GM23338 (cell line): ENCODE data around the gene LCOR. TPM values are rescaled to one million over a fixed set of nuclear protein-coding genes. Genes with fewer than 3 reads are reported as not detected.

ENCODE experiments used
- ATAC-seq: fragments of 200-7000 bp; cut with Tn5 transposase; 3 replicates; pipeline ENCODE4 v1.9.1; 2020
- DNase-seq: peaks from one replicate; pipeline ENCODE4 v3.0.0-alpha.2; 2015; ENCODE audit warnings: low spot score
- H2AFZ ChIP-seq: fragments of 200-600 bp; sonication (generic); 2 replicates; pipeline ENCODE4 v1.8.0; 2016; ENCODE audit warnings: antibody characterized with exemption, mild to moderate bottlenecking, moderate library complexity
- H3F3A ChIP-seq: fragments of 200-600 bp; sonication (generic); replicated peaks from 2 replicates; pipeline ENCODE4 v1.8.0; 2017; ENCODE audit warnings: antibody characterized with exemption, mixed run types, low read depth
- H3K27ac ChIP-seq: fragments of 200-600 bp; sonication (generic); 2 replicates; pipeline ENCODE4 v1.6.1; 2016; ENCODE audit warnings: low read depth
- H3K27me3 ChIP-seq: fragments of 200-600 bp; sonication (generic); 2 replicates; pipeline ENCODE4 v1.8.0; 2016; ENCODE audit warnings: mild to moderate bottlenecking, mixed run types, moderate library complexity; ENCODE audit not compliant: insufficient read depth
- H3K36me3 ChIP-seq: fragments of 200-600 bp; sonication (generic); 2 replicates; pipeline ENCODE4 v1.8.0; 2016; ENCODE audit warnings: mild to moderate bottlenecking; ENCODE audit not compliant: insufficient read depth
- H3K4me1 ChIP-seq: fragments of 200-600 bp; sonication (generic); 2 replicates; pipeline ENCODE4 v1.8.0; 2016; ENCODE audit warnings: mild to moderate bottlenecking, moderate library complexity; ENCODE audit not compliant: insufficient read depth
- H3K4me2 ChIP-seq: fragments of 200-600 bp; sonication (generic); 2 replicates; pipeline ENCODE4 v1.7.1; 2017; ENCODE audit warnings: mixed run types
- H3K4me3 ChIP-seq: fragments of 200-600 bp; sonication (generic); 2 replicates; pipeline ENCODE4 v1.6.1; 2016; ENCODE audit warnings: mixed run types
- H3K79me2 ChIP-seq: fragments of 200-600 bp; sonication (generic); replicated peaks from 2 replicates; pipeline ENCODE4 v1.8.0; 2017; ENCODE audit warnings: mild to moderate bottlenecking; ENCODE audit not compliant: insufficient read depth
- H3K9me2 ChIP-seq: fragments of 200-600 bp; sonication (generic); 2 replicates; pipeline ENCODE4 v1.8.0; 2017; ENCODE audit not compliant: insufficient read depth
- H4K20me1 ChIP-seq: fragments of 200-600 bp; sonication (generic); replicated peaks from 2 replicates; pipeline ENCODE4 v1.8.0; 2017; ENCODE audit warnings: mild to moderate bottlenecking; ENCODE audit not compliant: insufficient read depth
- H3K27ac Mint-ChIP-seq: 2 replicates; pipeline ENCODE4 v1.8.0; 2020; ENCODE audit warnings: inconsistent platforms, mild to moderate bottlenecking, moderate library complexity, mixed read lengths
- H3K27me3 Mint-ChIP-seq: 3 replicates; pipeline ENCODE4 v1.8.0; 2022; ENCODE audit warnings: low read depth, mild to moderate bottlenecking, moderate library complexity, mixed read lengths, inconsistent platforms; ENCODE audit not compliant: insufficient read depth, poor library complexity
- H3K36me3 Mint-ChIP-seq: 3 replicates; pipeline ENCODE4 v1.8.0; 2021; ENCODE audit warnings: low read depth, mild to moderate bottlenecking, inconsistent platforms, moderate library complexity, mixed read lengths
- H3K4me1 Mint-ChIP-seq: 3 replicates; pipeline ENCODE4 v1.8.0; 2020; ENCODE audit warnings: mild to moderate bottlenecking, inconsistent platforms, mixed read lengths
- H3K4me3 Mint-ChIP-seq: 3 replicates; pipeline ENCODE4 v1.8.0; 2021; ENCODE audit warnings: moderate library complexity, mild to moderate bottlenecking, inconsistent platforms, mixed read lengths
- H3K9me3 Mint-ChIP-seq: 3 replicates; pipeline ENCODE4 v1.8.0; 2020; ENCODE audit warnings: moderate library complexity, mild to moderate bottlenecking, inconsistent platforms, mixed read lengths
- CREB1 ChIP-seq: fragments of 250-450 bp; sonication (Bioruptor Pico); IDR thresholded peaks from 2 replicates; pipeline ENCODE4 v1.5.0; 2020; ENCODE audit warnings: low read depth, mild to moderate bottlenecking, moderate library complexity
- CTCF ChIP-seq, 2 experiments: fragments of 200-600 bp in 1 of 2; sonication (generic) in 1 of 2; conservative IDR thresholded peaks; 2 replicates each; pipeline versions ENCODE4 v1.5.1 to v1.6.1; 2016 to 2017; ENCODE audit warnings: antibody characterized with exemption in 2 of 2, low read depth in 2 of 2, mild to moderate bottlenecking in 2 of 2, moderate library complexity in 1 of 2
- ETS1 ChIP-seq: IDR thresholded peaks from 2 replicates; pipeline ENCODE4 v1.6.1; 2016; ENCODE audit warnings: antibody characterized with exemption
- EZH2 ChIP-seq: fragments of 200-600 bp; sonication (generic); IDR thresholded peaks from one replicate; pipeline ENCODE4 v1.8.0; 2017; ENCODE audit warnings: antibody characterized with exemption, mild to moderate bottlenecking, low read depth; ENCODE audit not compliant: unreplicated experiment
- EZH2phosphoT487 ChIP-seq: fragments of 200-600 bp; sonication (generic); IDR thresholded peaks from one replicate; pipeline ENCODE4 v1.8.1; 2018; ENCODE audit warnings: antibody characterized with exemption; ENCODE audit not compliant: unreplicated experiment
- JUNB ChIP-seq: IDR thresholded peaks from one replicate; pipeline ENCODE4 v1.6.1; 2016; ENCODE audit warnings: antibody characterized with exemption; ENCODE audit not compliant: unreplicated experiment
- NANOG ChIP-seq: IDR thresholded peaks from 2 replicates; pipeline ENCODE4 v1.6.1; 2016; ENCODE audit warnings: antibody characterized with exemption, borderline replicate concordance
- POLR2AphosphoS5 ChIP-seq: IDR thresholded peaks from 2 replicates; pipeline ENCODE4 v1.6.1; 2016; ENCODE audit warnings: antibody characterized with exemption, low read depth
- REST ChIP-seq: IDR thresholded peaks from one replicate; pipeline ENCODE4 v1.6.1; 2018; ENCODE audit warnings: antibody characterized with exemption; ENCODE audit not compliant: unreplicated experiment
- STAT1 ChIP-seq: IDR thresholded peaks from one replicate; pipeline ENCODE4 v1.6.1; 2016; ENCODE audit warnings: antibody characterized with exemption; ENCODE audit not compliant: unreplicated experiment
- ZNF114 ChIP-seq: fragments of 250-450 bp; sonication (Bioruptor Pico); IDR thresholded peaks from 2 replicates; pipeline ENCODE4 v1.5.0; 2020; ENCODE audit warnings: mild to moderate bottlenecking, moderate library complexity
- ZNF331 ChIP-seq: fragments of 250-450 bp; sonication (Bioruptor Pico); IDR thresholded peaks from 2 replicates; pipeline ENCODE4 v1.5.0; 2020; ENCODE audit warnings: low read depth, mild to moderate bottlenecking, moderate library complexity
- ZNF462 ChIP-seq: fragments of 250-450 bp; sonication (Bioruptor Pico); IDR thresholded peaks from 2 replicates; pipeline ENCODE4 v1.5.0; 2020; ENCODE audit warnings: mild to moderate bottlenecking, moderate library complexity
- polyA plus RNA-seq: library from polyadenylated mRNA; unstranded; fragments of >200 nt; fragmentation: Nextera tagmentation; extraction: Ambion mirVana; gene quantifications from 2 replicates; pipeline ENCODE4 v1.2.1, GENCODE V29; 2016
- total RNA-seq: library from RNA; depleted of rRNA; stranded (reverse); fragments of >200 nt; shearing (Covaris generic); gene quantifications from 2 replicates; pipeline ENCODE4 v1.2.3, GENCODE V29; 2014

LCOR gene
- total and polyA plus RNA-seq, 2 experiments from 2014 or later: 6.9 to 14.9 TPM

- Histone ChIP-seq H3K4me2 (peak overlapping the region; percentile 93), H3K79me2 (peaks cover 51% of the 10 kb centered on the region), H3K4me3 (peak overlapping the region; percentile 80), H3K9me2 (no peaks in the 10 kb centered on the region), H3K36me3 (no peaks in the 10 kb centered on the region), H2AFZ (no peak overlapping the region), H3F3A (no peaks in the 10 kb centered on the region), H3K4me1 (peaks cover 13% of the 10 kb centered on the region), H3K27ac (no peak overlapping the region), H3K27me3 (peaks cover 34% of the 10 kb centered on the region), H4K20me1 (peaks cover 30% of the 10 kb centered on the region)
- TF ChIP-seq ZNF114 (CRISPR knock-in tag): no peak
- TF ChIP-seq ZNF331 (CRISPR knock-in tag): no peak
- TF ChIP-seq REST: no peak
- no peak for TF ChIP-seq EZH2
- TF ChIP-seq STAT1: no peak
- no peak for TF ChIP-seq ZNF462 (CRISPR knock-in tag)
- no peak for TF ChIP-seq POLR2AphosphoS5
- no peak for TF ChIP-seq NANOG
- no peak for TF ChIP-seq CTCF (conservative IDR thresholded peaks at IDR 0.05; ENCODE audit: low read depth in 2 of 2)
- TF ChIP-seq JUNB: no peak
- no peak for TF ChIP-seq EZH2phosphoT487
- no peak for TF ChIP-seq CREB1 (CRISPR knock-in tag)
- TF ChIP-seq ETS1: no peak
- H3K27me3 Mint-ChIP-seq: peaks cover 14% of the 10 kb centered on the region
- H3K4me1 Mint-ChIP-seq: peaks cover 28% of the 10 kb centered on the region
- DNase-seq (peak; percentile 73), ATAC-seq (peak; percentile 23)
- H3K27ac Mint-ChIP-seq: peak overlapping the region; percentile 96
- H3K9me3 Mint-ChIP-seq: no peaks in the 10 kb centered on the region; the same call in 2 of the 3 replicates
- H3K4me3 Mint-ChIP-seq: peak overlapping the region; percentile 99
- H3K36me3 Mint-ChIP-seq: peaks cover 6% of the 10 kb centered on the region
Observed at GRCh38 chr10:96833220-96834001, 1.3 kb downstream of the LCOR start.
